ENCODE results near the gene AVEN.

DNA sequence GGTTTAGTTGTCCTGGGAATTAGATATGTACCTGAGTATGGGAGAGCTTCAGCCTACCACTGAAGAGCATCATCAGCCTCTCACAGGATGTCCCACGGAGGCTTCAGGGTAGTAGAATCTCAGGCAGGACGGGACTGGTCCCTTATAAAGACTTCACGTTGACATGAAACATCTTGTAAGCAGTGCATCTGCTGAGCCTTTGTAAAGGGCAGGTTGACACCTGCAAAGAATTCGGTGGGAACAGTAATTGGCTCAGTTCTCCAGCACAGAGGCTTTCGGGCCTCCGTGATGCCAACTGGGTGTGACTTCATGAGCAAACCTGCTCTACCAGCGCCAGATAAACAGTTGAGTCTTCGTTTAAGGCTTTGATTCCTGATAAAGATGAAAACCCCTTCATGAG, 26.9 kb upstream of the AVEN start:
- TF ChIP-seq POLR2A (IDR thresholded peaks at IDR 0.05) (no peak), POLR2AphosphoS5 (IDR thresholded peaks at IDR 0.05) (no peak)
- TF ChIP-seq, protein P1, sequence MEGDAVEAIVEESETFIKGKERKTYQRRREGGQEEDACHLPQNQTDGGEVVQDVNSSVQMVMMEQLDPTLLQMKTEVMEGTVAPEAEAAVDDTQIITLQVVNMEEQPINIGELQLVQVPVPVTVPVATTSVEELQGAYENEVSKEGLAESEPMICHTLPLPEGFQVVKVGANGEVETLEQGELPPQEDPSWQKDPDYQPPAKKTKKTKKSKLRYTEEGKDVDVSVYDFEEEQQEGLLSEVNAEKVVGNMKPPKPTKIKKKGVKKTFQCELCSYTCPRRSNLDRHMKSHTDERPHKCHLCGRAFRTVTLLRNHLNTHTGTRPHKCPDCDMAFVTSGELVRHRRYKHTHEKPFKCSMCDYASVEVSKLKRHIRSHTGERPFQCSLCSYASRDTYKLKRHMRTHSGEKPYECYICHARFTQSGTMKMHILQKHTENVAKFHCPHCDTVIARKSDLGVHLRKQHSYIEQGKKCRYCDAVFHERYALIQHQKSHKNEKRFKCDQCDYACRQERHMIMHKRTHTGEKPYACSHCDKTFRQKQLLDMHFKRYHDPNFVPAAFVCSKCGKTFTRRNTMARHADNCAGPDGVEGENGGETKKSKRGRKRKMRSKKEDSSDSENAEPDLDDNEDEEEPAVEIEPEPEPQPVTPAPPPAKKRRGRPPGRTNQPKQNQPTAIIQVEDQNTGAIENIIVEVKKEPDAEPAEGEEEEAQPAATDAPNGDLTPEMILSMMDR (IDR thresholded peaks at IDR 0.05 in 8 of 11, conservative IDR thresholded peaks at IDR 0.05 in 3 of 11) = no peak

All from spleen (tissue), 7 donors.